Stimulated activated CD4-positive, alpha-beta T cell treated with anti-CD3 and anti-CD28 coated beads, TNF-alpha, amount 100 ng/mL, for 4 hours (primary cell): ENCODE measurements around the gene PSMD3.

ENCODE experiments used
- DNase-seq, 3 experiments: peaks; one replicate each; pipeline ENCODE4 v3.0.0-alpha.2; 2020; ENCODE audit warnings: low read depth in 3 of 3

The PSMD3 gene

GRCh38 chr17:39960524-39961041, 20.0 kb upstream of the PSMD3 start:
- no peak for DNase-seq

- DNase-seq, result no peak
These were observed 17.9 kb upstream of the PSMD3 start, which contains the start of gene GSDMA for GRCh38 chr17:39962642-39963220. GSDMA (plus strand) TSS chr17:39963004; CDS start chr17:39965688, 2,684 bp downstream.

DNA sequence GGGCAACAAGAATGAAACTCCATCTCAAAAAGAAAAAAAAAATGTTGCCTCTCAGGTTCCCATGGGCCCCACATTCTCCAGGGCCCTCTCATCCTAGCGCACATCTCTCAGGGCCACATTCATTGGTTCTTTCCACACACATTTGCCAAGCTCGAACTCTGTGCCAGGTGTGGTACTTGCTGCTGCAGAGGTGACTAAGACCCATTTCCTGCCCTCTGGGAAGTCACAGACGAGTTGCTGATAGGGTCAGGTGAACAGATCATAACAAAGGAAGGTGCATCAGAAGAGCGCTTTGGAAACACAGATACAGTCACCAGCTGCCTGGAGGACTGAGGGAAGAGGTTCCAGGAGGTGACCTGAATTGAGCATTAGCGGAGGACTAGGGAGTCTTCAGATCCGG, 16.8 kb upstream of the PSMD3 start:
- DNase-seq, result peak in 1 of 3 experiments; percentile 41

GRCh38 chr17:39965017-39965699, 15.4 kb upstream of the PSMD3 start:
- no peak for DNase-seq

GRCh38 chr17:39966771-39967170, 13.8 kb upstream of the PSMD3 start:
- DNase-seq, result no peak

GRCh38 chr17:39968761-39969160, 11.8 kb upstream of the PSMD3 start:
- DNase-seq, result no peak

DNA sequence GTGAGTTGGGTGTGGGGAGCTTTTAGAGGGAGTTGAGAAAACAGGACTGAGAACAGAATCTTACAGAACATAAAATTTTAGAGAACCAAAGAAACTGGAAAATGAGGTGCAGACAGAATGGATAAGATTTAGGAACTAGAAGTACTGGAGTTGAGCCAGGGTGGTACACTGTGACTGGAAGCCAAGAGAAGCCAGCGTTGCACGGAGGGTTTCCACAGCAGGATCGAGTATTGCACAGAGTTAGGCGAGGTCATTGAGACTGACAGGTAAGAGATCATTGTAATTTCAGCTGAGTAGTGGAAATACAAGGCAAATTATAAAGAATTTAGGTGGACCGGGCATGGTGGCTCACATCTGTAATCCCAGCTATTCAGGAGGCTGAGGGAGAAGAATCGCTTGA, 11.2 kb upstream of the PSMD3 start:
- DNase-seq, result no peak

DNA sequence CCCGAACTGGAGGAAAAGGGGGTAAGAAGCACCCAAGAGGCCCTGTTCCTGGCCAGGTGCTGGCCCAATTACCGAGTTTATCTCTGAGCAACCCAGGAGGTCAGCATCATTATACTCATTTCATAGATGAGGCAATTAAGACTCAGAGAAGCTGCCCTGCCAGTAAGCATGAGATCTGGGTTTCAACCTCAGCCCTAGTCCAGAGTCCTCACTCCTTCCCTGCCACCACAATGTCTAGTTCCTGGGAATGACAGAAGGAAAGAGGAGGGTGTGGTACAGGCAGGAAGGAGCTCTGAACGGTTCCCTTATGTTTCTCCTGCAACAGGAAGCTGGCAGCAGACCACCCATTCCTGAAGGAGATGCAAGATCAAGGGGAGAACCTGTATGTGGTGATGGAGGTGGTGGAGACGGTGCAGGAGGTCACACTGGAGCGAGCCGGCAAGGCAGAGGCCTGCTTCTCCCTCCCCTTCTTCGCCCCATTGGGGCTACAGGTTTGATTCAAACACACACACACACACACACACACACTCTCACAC, 10.4 kb upstream of the PSMD3 start:
- DNase-seq, result no peak

DNA sequence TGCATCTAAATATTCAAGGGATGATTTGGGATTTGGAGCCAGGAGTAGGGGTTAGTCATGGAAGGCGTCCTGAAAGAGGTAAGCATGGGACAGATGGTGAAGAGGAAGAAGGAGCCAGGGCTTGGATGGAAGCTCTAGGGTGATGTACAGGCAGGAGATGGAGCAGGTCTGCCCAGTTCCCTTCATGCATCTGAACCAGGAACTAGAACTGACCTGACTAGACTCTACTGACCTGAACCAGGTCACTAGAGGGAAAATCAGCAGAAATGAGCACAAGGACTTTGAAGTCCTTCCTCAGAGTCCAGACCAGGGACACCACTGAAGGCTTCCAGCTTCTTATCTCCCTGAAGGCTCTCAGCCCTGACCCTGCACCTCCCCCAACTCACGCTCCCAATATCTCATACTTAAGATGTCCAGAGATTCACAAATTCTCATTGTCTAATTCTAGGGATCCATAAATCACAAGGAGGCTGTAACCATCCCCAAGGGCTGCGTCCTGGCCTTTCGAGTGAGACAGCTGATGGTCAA, 9.5 kb upstream of the PSMD3 start:
- no peak for DNase-seq

DNA sequence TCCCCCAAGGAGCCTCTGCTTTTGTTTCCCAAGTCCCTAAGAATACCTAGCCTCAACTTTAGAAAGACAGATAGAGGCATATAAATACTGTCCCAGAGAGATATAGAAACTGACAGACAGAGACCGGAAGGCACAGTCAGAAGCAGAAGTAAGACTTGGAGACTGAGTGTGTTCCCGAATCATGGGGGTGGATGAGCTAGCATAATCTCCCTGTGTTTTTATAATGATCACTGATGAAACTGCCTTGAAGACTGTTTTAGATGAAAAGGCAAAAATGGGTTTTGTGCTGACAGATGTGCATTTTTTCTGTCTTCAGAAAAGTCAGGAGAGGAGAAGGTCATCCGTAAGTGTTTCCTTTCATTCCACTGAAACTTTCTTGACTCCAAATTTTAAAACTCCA, 8.3 kb upstream of the PSMD3 start:
- DNase-seq, result no peak

DNA sequence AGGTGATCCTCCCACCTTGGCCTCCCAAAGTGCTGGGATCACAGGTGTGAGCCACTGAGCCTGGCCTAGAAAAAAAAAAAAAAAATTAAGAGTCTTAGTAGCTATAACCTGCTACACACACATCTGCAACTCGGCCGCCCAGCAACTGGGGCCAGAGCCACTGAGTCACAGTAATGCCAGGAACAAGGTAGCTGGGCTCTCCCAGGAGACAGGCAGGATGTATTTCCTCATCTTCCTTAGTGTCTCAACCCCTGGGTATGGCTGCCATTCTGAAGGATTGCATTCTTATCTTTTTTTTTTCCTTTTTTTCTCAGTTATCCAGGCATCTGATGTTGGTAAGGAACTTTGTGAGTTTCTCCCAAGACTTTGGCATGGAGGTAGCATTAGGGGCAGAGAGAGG, 7.1 kb upstream of the PSMD3 start:
- no peak for DNase-seq

DNA sequence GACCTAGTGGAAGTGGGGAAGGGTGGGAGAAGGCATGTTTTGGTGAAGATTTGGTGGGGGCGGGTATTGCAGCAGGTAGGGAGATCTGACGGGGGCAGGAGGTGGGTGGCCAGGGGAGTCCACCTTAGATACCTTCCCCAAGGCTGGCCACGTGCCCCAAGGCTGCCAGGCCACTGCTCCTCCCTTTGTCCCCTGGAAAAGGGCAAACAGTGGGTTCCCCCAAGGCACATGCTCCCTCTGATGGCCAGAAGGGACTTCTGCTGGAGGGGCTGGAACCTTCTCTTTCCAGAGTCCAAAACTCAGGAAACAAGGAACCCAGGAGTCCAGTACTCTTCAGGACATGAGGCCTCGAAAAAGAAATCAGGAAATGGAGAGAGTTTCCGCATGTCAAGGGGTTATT, 6.2 kb upstream of the PSMD3 start:
- no peak for DNase-seq

DNA sequence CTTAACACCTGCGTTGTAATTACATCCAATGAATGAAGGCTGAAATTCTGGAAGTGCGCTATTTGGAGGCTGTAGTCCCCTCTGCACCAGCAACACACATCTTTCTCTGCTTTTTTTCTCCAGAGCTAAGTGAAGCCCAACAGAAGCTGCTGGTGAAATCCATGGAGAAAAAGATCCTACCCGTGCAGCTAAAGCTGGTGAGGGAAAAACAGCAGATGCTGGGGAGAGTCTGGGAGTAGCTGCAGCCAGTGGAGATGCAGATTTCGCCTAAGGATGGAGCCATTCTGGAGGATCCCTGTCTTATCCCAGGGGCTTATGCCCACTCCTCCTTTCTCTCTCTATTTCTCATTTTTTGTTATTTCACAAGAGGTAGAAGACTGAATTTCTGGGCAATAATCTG, 4.8 kb upstream of the PSMD3 start:
- DNase-seq, result no peak

DNA sequence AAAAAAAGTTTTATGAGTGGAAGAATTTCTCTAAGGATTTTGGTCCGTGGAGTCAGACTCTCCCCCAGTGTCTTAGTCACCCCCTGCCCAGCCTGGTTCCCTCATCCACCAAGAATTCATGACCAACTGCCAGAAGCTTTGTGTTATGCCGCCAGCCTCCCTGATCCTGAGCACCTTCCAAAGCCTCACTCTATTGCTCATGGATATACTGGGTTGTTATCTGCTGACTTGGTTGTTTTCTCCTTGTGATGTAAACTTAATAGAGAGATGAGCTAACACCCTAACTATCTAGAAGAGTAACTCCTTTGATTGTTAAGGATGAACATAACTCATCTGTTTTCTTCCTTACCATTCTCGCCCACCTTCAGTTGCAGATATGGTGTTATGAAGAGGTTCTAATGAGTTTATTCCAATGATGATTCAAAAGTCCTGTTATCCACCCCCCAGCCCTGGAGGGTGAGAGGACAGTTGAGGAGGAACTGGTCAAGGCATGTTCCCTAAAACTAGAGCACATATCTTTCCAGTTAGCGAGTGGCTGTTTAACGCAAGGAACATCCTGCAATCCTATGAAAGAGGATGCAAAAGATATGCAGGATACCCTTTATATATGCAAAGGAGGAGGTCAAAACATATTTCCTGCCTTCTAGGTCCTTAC, 1.5 kb upstream of the PSMD3 start:
- no peak for DNase-seq

GRCh38 chr17:39979893-39980350, 685 bp upstream of the PSMD3 start:
- no peak for DNase-seq

DNA sequence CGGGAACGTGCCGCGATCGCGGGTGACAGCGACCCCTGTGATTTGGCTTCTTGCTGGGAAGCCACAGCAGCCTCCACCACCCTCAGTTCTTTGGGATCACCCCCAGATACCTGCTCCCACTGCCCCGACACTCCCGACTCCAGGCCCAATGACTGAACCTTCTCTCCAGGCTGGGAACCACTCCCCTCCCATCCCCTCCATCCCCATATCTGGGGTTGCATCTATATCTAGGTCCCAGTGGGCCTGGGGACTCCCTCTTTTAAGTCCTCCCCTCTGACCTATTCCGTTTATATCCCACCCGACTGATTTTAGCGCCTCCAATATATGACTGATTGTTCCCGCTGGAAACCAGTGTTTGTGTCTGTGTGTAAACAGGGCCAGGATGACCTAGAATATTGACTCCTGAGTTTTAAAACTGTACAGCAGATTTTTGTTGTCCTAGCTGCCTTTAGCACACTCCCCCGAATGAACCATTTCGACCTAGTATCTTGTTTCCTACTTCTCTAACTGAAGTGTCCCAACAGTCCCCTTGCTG, 667 bp downstream of the PSMD3 start:
- no peak for DNase-seq

- no peak for DNase-seq
These were observed 1.3 kb downstream of the PSMD3 start for GRCh38 chr17:39981766-39982375.

- DNase-seq, result no peak
These were observed 7.7 kb downstream of the PSMD3 start for GRCh38 chr17:39988206-39988810.

GRCh38 chr17:39994448-39994847, 13.8 kb downstream of the PSMD3 start:
- DNase-seq, result no peak

- DNase-seq, result no peak
These were observed 14.8 kb downstream of the PSMD3 start for GRCh38 chr17:39995438-39995837.

DNA sequence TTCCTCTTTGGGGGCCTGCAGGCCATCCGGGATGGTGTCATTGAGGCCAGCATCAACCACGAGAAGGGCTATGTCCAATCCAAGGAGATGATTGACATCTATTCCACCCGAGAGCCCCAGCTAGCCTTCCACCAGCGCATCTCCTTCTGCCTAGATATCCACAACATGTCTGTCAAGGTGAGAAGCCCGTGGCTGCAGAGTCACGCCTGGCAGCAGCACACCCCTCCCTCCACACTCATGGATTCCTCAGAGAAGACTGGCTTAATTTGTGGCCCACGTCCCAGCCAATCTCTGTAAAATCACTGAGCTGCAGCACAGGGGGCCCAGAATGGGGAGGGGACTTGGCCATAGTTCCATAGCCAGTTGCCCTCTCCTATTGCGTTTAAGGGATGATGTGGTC, 15.6 kb downstream of the PSMD3 start:
- DNase-seq, result no peak
